Measurements from ENCODE around the gene CRYBG1. TPM values are rescaled to one million over a fixed set of nuclear protein-coding genes. Genes with fewer than 3 reads are reported as not detected.

CRYBG1 gene
- total RNA-seq, 2 donors from 2014 or later, result 2.5 to 2.7 TPM

DNA sequence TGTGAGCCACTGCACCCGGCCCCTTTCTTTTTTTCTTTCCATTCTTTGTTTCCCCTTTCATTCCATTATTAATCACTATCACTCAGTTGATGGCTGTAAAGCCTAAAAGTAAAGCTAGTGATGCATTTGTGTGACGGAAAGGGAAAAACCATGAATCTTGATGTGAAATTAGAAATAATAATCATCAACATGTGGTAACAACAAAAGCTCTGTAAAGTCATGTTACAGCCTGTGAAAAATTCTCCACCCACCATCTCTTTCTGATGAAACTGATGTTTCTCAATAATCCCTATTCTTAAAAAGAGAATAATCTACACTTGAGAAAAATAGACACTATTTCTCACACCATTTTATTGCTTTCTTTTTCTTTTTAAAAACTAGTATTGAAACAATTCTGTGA is 80.0 kb downstream of the CRYBG1 start:
- no peak for DNase-seq
- Histone ChIP-seq H3K4me1 (ENCODE audit: control insufficient read depth, insufficient read depth, low read length) (no peaks in the 10 kb centered on the region), H3K4me3 (ENCODE audit: low read length) (no peak overlapping the region), H3K36me3 (ENCODE audit: control insufficient read depth, insufficient read depth, low read length) (no peaks in the 10 kb centered on the region), H3K9me3 (ENCODE audit: control insufficient read depth, low read length) (no peaks in the 10 kb centered on the region), H3K27ac (ENCODE audit: low read depth, low read length) (no peak overlapping the region), H3K9ac (ENCODE audit: extremely low read depth, low read length, poor library complexity, severe bottlenecking) (no peak overlapping the region), H3K27me3 (ENCODE audit: control insufficient read depth, insufficient read depth, low read length, poor library complexity, severe bottlenecking) (peaks cover 46% of the 10 kb centered on the region)
- Mint-ChIP-seq H3K27ac (no peak overlapping the region), H3K9me3 (no peaks in the 10 kb centered on the region), H3K27me3 (ENCODE audit: insufficient read depth) (peaks cover 2% of the 10 kb centered on the region), H3K4me1 (no peaks in the 10 kb centered on the region), H3K4me3 (no peak overlapping the region), H3K36me3 (ENCODE audit: low read depth) (no peaks in the 10 kb centered on the region)
- 33 to 65% methylated on average over 1 of the region's 2 CpGs for WGBS, 2 experiments (ENCODE audit: insufficient coverage in 1 of 2, insufficient read length in 1 of 2)
- TF ChIP-seq, protein P1, sequence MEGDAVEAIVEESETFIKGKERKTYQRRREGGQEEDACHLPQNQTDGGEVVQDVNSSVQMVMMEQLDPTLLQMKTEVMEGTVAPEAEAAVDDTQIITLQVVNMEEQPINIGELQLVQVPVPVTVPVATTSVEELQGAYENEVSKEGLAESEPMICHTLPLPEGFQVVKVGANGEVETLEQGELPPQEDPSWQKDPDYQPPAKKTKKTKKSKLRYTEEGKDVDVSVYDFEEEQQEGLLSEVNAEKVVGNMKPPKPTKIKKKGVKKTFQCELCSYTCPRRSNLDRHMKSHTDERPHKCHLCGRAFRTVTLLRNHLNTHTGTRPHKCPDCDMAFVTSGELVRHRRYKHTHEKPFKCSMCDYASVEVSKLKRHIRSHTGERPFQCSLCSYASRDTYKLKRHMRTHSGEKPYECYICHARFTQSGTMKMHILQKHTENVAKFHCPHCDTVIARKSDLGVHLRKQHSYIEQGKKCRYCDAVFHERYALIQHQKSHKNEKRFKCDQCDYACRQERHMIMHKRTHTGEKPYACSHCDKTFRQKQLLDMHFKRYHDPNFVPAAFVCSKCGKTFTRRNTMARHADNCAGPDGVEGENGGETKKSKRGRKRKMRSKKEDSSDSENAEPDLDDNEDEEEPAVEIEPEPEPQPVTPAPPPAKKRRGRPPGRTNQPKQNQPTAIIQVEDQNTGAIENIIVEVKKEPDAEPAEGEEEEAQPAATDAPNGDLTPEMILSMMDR (conservative IDR thresholded peaks at IDR 0.05), result no peak

DNA sequence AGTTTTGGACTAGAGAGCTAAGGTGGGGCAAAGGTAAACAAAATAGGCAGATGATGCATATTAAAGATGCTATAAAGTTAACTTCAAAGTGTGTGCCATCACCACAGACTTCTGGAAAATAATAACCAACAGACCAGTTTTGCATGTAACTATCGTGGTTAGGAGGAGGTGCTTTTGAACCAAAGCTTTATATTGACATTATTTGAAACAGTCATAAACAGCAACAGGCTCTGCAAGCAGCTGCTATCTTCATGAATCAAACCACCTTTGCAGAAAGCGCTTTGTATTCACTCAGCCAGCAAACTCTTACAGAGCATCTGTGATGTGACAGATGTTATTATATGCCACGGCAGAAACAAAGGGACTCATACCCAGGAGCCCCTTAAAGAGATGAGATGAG is 81.9 kb downstream of the CRYBG1 start:
- Histone ChIP-seq H3K36me3 (ENCODE audit: control insufficient read depth, insufficient read depth, low read length) (no peaks in the 10 kb centered on the region), H3K9me3 (ENCODE audit: control insufficient read depth, low read length) (no peaks in the 10 kb centered on the region), H3K9ac (ENCODE audit: extremely low read depth, low read length, poor library complexity, severe bottlenecking) (no peak overlapping the region), H3K4me3 (ENCODE audit: low read length) (no peak overlapping the region), H3K4me1 (ENCODE audit: control insufficient read depth, insufficient read depth, low read length) (no peaks in the 10 kb centered on the region), H3K27ac (ENCODE audit: low read depth, low read length) (no peak overlapping the region), H3K27me3 (ENCODE audit: control insufficient read depth, insufficient read depth, low read length, poor library complexity, severe bottlenecking) (peaks cover 46% of the 10 kb centered on the region)
- Mint-ChIP-seq H3K36me3 (ENCODE audit: low read depth) (no peaks in the 10 kb centered on the region), H3K9me3 (no peaks in the 10 kb centered on the region), H3K27me3 (ENCODE audit: insufficient read depth) (peaks cover 2% of the 10 kb centered on the region), H3K4me3 (no peak overlapping the region), H3K4me1 (no peaks in the 10 kb centered on the region), H3K27ac (no peak overlapping the region)
- WGBS, 2 experiments (ENCODE audit: insufficient coverage in 1 of 2, insufficient read length in 1 of 2), result 75 to 86% methylated on average over 2 to 3 of the region's 3 CpGs
- TF ChIP-seq, protein P1 (conservative IDR thresholded peaks at IDR 0.05), result no peak
- DNase-seq, result no peak

DNA sequence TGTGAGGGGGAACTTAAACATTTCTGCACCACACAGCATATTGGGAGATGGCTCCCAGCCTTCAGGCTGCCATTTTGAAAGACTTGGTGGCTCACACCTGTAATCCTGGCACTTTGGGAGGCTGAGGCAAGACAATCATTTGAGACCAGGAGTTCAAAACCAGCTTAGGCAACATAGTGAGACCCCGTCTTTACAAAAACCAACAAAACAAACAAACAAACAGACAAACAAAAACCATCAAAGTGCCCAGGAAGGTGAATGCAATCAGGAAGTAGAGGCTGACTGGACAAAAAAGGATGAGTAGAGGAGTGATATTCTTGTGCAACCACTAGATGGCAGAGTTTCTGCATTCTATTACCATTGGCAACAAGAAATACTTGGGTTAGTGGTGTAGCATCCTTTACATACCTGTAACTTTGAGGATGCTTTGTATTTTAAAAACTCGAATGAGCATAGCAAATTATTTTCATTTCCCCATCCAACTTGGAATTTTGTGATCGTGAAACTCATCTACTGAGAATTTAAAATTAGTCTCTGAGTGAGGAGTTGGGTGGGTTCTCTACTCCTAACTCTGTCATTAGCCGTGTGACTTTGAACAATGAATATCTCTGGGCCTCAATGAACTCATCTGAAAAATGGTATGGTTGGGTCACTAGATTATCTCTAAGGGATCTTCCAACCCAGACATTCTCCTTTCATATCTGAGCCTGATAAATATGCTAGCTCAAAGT is 84.4 kb downstream of the CRYBG1 start:
- no peak for DNase-seq
- 36% methylated on average over 3 of the region's 4 CpGs; no CpG with 5 or more reads in 1 of the 2 experiments for WGBS, 2 experiments (ENCODE audit: insufficient coverage in 1 of 2, insufficient read length in 1 of 2)
- no peaks in the 10 kb centered on the region for H3K9me3 Mint-ChIP-seq
- Histone ChIP-seq H3K27ac (ENCODE audit: low read depth, low read length) (no peak overlapping the region), H3K4me3 (ENCODE audit: low read length) (no peak overlapping the region), H3K27me3 (ENCODE audit: control insufficient read depth, insufficient read depth, low read length, poor library complexity, severe bottlenecking) (peaks cover 30% of the 10 kb centered on the region), H3K9ac (ENCODE audit: extremely low read depth, low read length, poor library complexity, severe bottlenecking) (no peak overlapping the region), H3K4me1 (ENCODE audit: control insufficient read depth, insufficient read depth, low read length) (no peaks in the 10 kb centered on the region), H3K9me3 (ENCODE audit: control insufficient read depth, low read length) (no peaks in the 10 kb centered on the region), H3K36me3 (ENCODE audit: control insufficient read depth, insufficient read depth, low read length) (no peaks in the 10 kb centered on the region)
- H3K36me3 Mint-ChIP-seq (ENCODE audit: low read depth), result no peaks in the 10 kb centered on the region
- H3K4me3 Mint-ChIP-seq, result no peak overlapping the region
- H3K27ac Mint-ChIP-seq, result no peak overlapping the region
- no peaks in the 10 kb centered on the region for H3K4me1 Mint-ChIP-seq
- peaks cover 2% of the 10 kb centered on the region for H3K27me3 Mint-ChIP-seq (ENCODE audit: insufficient read depth)
- TF ChIP-seq, protein P1 (conservative IDR thresholded peaks at IDR 0.05), result peak; percentile 86

Data from endodermal cell (in vitro differentiated cells).